HG02973 (cell line): ENCODE results near the gene IFNA17.
A peak's percentile ranks its signal among the peaks of the same experiment; 100 is the strongest.
"Not testable (repeated sequence)": the region's sequence is repeated elsewhere in the genome, so short reads cannot be mapped to it uniquely, and the experiment has no call there.

Experiments
- ATAC-seq: cut with Tn5 transposase; IDR thresholded peaks from one replicate; pipeline ENCODE4 v1.9.1; 2021; ENCODE audit warnings: moderate library complexity; ENCODE audit not compliant: unreplicated experiment

Gene IFNA17

GRCh38 chr9:21210782-21211181 is 17.2 kb downstream of the IFNA17 start:
- ATAC-seq: not testable (repeated sequence)

- ATAC-seq: no peak
Measured at GRCh38 chr9:21210311-21210710, 17.7 kb downstream of the IFNA17 start.

GRCh38 chr9:21207043-21207442 is 21.0 kb downstream of the IFNA17 start, which contains the start of gene IFNA10:
Gene IFNA10, minus strand, starts transcription at chr9:21207143. Its CDS starts 46 bp downstream, at chr9:21207097.
- not testable (repeated sequence) for ATAC-seq

- no peak for ATAC-seq
Measured at GRCh38 chr9:21205204-21205603, 22.8 kb downstream of the IFNA17 start.

- ATAC-seq: not testable (repeated sequence)
Measured at GRCh38 chr9:21202105-21202504, 25.9 kb downstream of the IFNA17 start, which contains the start of gene IFNA7. Gene IFNA7, minus strand, starts transcription at chr9:21202205. Its CDS starts 40 bp downstream, at chr9:21202165.

GRCh38 chr9:21194867-21195776 is 32.9 kb downstream of the IFNA17 start:
- peak; percentile 92 for ATAC-seq

- not testable (repeated sequence) for ATAC-seq
Measured at GRCh38 chr9:21187487-21187886, 40.5 kb downstream of the IFNA17 start, which contains the start of gene IFNA4. Gene IFNA4, minus strand, starts transcription at chr9:21187587. Its CDS starts 56 bp downstream, at chr9:21187531.

- peak; percentile 94 for ATAC-seq
Measured at GRCh38 chr9:21182810-21183736, 44.9 kb downstream of the IFNA17 start.
